ENCODE results near the gene ZNF593. TPM values are rescaled to one million over a fixed set of nuclear protein-coding genes. Genes with fewer than 3 reads are reported as not detected.
A peak's percentile ranks its signal among the peaks of the same experiment; 100 is the strongest.

ZNF593 gene
- polyA plus RNA-seq, 1 donor (not counting 4 experiments of a cell fraction or from before 2014, with no cell fraction given) = 26.0 TPM

- dilution Hi-C loops (cut with MboI; ENCODE audit: extremely low pct_ligation_motif_present, low sequenced_read_pairs) = no loop called here
- Histone ChIP-seq H4K20me1 (ENCODE audit: control insufficient read depth, extremely low read depth, insufficient read depth, low read length) (no peaks in the 10 kb centered on the region), H3K79me2 (ENCODE audit: control insufficient read depth, insufficient read depth, low read length) (no peaks in the 10 kb centered on the region), H3K4me1 (ENCODE audit: control insufficient read depth, extremely low read depth, insufficient read depth, low read length) (peaks cover 36% of the 10 kb centered on the region), H3K9me1 (ENCODE audit: control insufficient read depth, extremely low read depth, insufficient read depth, low read length) (no peaks in the 10 kb centered on the region), H3K4me3 (ENCODE audit: control insufficient read depth in 2 of 3, extremely low read depth in 1 of 3, insufficient read depth in 2 of 3, low read depth in 1 of 3, low read length in 3 of 3) (peak overlapping the region in 2 of 3 experiments; percentile 11 to 50), H3K9me3 (ENCODE audit: control insufficient read depth, low read depth, low read length) (no peaks in the 10 kb centered on the region), H3K9ac (ENCODE audit: control insufficient read depth, extremely low read depth, insufficient read depth, low read length) (no peak overlapping the region), H3K27me3 (ENCODE audit: control insufficient read depth, extremely low read depth, insufficient read depth, low read length) (no peaks in the 10 kb centered on the region), H2AFZ (ENCODE audit: control insufficient read depth, low read length) (peak overlapping the region; percentile 5), H3K36me3 (ENCODE audit: control insufficient read depth in 2 of 2, extremely low read depth in 1 of 2, insufficient read depth in 2 of 2, low read length in 2 of 2) (no peaks in the 10 kb centered on the region), H3K27ac (ENCODE audit: control insufficient read depth, insufficient read depth, low read length) (peak overlapping the region; percentile 71), H3K4me2 (ENCODE audit: control insufficient read depth, extremely low read depth, insufficient read depth, low read depth, low read length) (peak overlapping the region; percentile 58)
- TF ChIP-seq, protein P1, sequence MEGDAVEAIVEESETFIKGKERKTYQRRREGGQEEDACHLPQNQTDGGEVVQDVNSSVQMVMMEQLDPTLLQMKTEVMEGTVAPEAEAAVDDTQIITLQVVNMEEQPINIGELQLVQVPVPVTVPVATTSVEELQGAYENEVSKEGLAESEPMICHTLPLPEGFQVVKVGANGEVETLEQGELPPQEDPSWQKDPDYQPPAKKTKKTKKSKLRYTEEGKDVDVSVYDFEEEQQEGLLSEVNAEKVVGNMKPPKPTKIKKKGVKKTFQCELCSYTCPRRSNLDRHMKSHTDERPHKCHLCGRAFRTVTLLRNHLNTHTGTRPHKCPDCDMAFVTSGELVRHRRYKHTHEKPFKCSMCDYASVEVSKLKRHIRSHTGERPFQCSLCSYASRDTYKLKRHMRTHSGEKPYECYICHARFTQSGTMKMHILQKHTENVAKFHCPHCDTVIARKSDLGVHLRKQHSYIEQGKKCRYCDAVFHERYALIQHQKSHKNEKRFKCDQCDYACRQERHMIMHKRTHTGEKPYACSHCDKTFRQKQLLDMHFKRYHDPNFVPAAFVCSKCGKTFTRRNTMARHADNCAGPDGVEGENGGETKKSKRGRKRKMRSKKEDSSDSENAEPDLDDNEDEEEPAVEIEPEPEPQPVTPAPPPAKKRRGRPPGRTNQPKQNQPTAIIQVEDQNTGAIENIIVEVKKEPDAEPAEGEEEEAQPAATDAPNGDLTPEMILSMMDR (optimal IDR thresholded peaks at IDR 0.05 in 1 of 3, IDR thresholded peaks at IDR 0.05 in 1 of 3, conservative IDR thresholded peaks at IDR 0.05 in 1 of 3; ENCODE audit: extremely low read depth in 1 of 3, insufficient read depth in 2 of 3, low read length in 3 of 3) = no peak
- no peak for TF ChIP-seq EZH2 (IDR thresholded peaks at IDR 0.05; ENCODE audit: low read length)
- no peak for DNase-seq (ENCODE audit: low read depth, low spot score)
- peak; percentile 95 for FAIRE-seq
These were observed 46.4 kb upstream of the ZNF593 start for GRCh38 chr1:26122988-26123973.

DNA sequence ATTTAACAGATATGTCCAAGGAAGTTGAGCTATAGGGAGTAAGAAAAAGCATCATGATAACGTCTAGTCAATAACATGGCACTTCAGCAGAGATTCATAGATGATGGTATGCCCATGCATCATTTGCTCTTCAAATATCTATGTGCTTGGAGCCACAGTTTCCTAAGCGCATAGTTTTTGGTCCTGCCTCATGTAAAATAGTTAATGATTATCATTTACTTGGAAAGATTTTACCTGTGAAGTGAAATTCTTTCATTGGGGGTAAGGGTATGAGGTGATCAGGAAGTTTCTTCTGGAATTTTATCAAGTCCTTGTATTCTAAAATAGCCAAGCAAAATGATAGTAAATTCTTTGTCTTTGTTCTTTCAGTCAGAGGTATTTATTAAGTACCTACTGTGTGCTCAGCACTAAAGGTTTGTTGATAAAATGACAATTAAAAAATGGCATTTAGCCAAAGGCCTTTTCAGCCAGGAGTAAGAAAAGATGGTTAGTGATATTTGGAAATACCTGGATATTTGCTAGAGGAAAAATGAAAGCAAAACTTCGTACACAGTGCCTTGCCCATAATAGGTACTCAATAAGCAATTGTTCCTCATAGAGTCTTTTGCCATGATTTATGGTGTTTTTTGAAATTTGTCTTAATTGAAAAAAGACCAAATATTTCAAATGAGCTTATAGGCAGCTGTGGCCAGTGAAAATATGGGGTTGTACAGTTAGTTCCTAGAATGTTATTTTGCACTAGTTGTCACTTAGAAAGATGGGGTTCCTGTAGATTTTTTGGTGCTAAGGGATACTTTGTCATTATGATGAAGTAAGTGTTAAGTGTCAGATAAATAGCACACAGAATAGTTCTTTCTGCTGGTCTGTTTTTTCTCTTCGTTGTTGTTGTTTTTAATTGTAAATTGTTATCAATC lies 45.0 kb upstream of the ZNF593 start:
- Histone ChIP-seq H3K36me3 (ENCODE audit: control insufficient read depth in 2 of 2, extremely low read depth in 1 of 2, insufficient read depth in 2 of 2, low read length in 2 of 2) (no peaks in the 10 kb centered on the region), H3K9ac (ENCODE audit: control insufficient read depth, extremely low read depth, insufficient read depth, low read length) (no peak overlapping the region), H3K27ac (ENCODE audit: control insufficient read depth, insufficient read depth, low read length) (peak overlapping the region; percentile 71), H3K9me1 (ENCODE audit: control insufficient read depth, extremely low read depth, insufficient read depth, low read length) (no peaks in the 10 kb centered on the region), H3K9me3 (ENCODE audit: control insufficient read depth, low read depth, low read length) (no peaks in the 10 kb centered on the region), H3K4me2 (ENCODE audit: control insufficient read depth, extremely low read depth, insufficient read depth, low read depth, low read length) (peak overlapping the region; percentile 72), H3K79me2 (ENCODE audit: control insufficient read depth, insufficient read depth, low read length) (no peaks in the 10 kb centered on the region), H3K4me3 (ENCODE audit: control insufficient read depth in 2 of 3, extremely low read depth in 1 of 3, insufficient read depth in 2 of 3, low read depth in 1 of 3, low read length in 3 of 3) (peak overlapping the region in 2 of 3 experiments; percentile 9 to 31), H3K4me1 (ENCODE audit: control insufficient read depth, extremely low read depth, insufficient read depth, low read length) (peaks cover 36% of the 10 kb centered on the region), H4K20me1 (ENCODE audit: control insufficient read depth, extremely low read depth, insufficient read depth, low read length) (no peaks in the 10 kb centered on the region), H2AFZ (ENCODE audit: control insufficient read depth, low read length) (no peak overlapping the region), H3K27me3 (ENCODE audit: control insufficient read depth, extremely low read depth, insufficient read depth, low read length) (no peaks in the 10 kb centered on the region)
- FAIRE-seq (no peak), DNase-seq (ENCODE audit: low read depth, low spot score) (no peak)
- TF ChIP-seq, protein P1 (optimal IDR thresholded peaks at IDR 0.05 in 1 of 3, IDR thresholded peaks at IDR 0.05 in 1 of 3, conservative IDR thresholded peaks at IDR 0.05 in 1 of 3; ENCODE audit: extremely low read depth in 1 of 3, insufficient read depth in 2 of 3, low read length in 3 of 3) = no peak
- no peak for TF ChIP-seq EZH2 (IDR thresholded peaks at IDR 0.05; ENCODE audit: low read length)
- dilution Hi-C loops (cut with MboI; ENCODE audit: extremely low pct_ligation_motif_present, low sequenced_read_pairs) = no loop called here

All from keratinocyte (primary cell).